ENCODE data around the gene LAPTM4A.
"Not testable (repeated sequence)": the region's sequence is repeated elsewhere in the genome, so short reads cannot be mapped to it uniquely, and the experiment has no call there.

Gene LAPTM4A

GRCh38 chr2:20050646-20051531 lies 539 bp downstream of the LAPTM4A start:
- no peak for DNase-seq (ENCODE audit: low read depth)

GRCh38 chr2:20050104-20050645 lies 1.3 kb downstream of the LAPTM4A start:
- DNase-seq (ENCODE audit: low read depth), result no peak

GRCh38 chr2:20049637-20050036 lies 1.8 kb downstream of the LAPTM4A start:
- DNase-seq (ENCODE audit: low read depth), result no peak

- no peak for DNase-seq (ENCODE audit: low read depth)
These were observed 2.7 kb downstream of the LAPTM4A start for GRCh38 chr2:20048488-20049448.

- not testable (repeated sequence) for DNase-seq (ENCODE audit: low read depth)
These were observed 5.6 kb downstream of the LAPTM4A start for GRCh38 chr2:20045712-20046292.

GRCh38 chr2:20044778-20045177 lies 6.7 kb downstream of the LAPTM4A start:
- DNase-seq (ENCODE audit: low read depth), result no peak

GRCh38 chr2:20042531-20042930 lies 8.9 kb downstream of the LAPTM4A start:
- no peak for DNase-seq (ENCODE audit: low read depth)

- no peak for DNase-seq (ENCODE audit: low read depth)
These were observed 10.8 kb downstream of the LAPTM4A start for GRCh38 chr2:20040489-20041172.

GRCh38 chr2:20037660-20038059 lies 13.8 kb downstream of the LAPTM4A start:
- no peak for DNase-seq (ENCODE audit: low read depth)

GRCh38 chr2:20035955-20036666 lies 15.3 kb downstream of the LAPTM4A start:
- no peak for DNase-seq (ENCODE audit: low read depth)

GRCh38 chr2:20034821-20035220 lies 16.6 kb downstream of the LAPTM4A start:
- no peak for DNase-seq (ENCODE audit: low read depth)

GRCh38 chr2:20034218-20034617 lies 17.2 kb downstream of the LAPTM4A start:
- DNase-seq (ENCODE audit: low read depth), result no peak

- no peak for DNase-seq (ENCODE audit: low read depth)
These were observed 18.1 kb downstream of the LAPTM4A start for GRCh38 chr2:20033322-20033721.

GRCh38 chr2:20030224-20030623 lies 21.2 kb downstream of the LAPTM4A start:
- DNase-seq (ENCODE audit: low read depth), result no peak

- DNase-seq (ENCODE audit: low read depth), result no peak
These were observed 23.6 kb downstream of the LAPTM4A start for GRCh38 chr2:20027705-20028434.

GRCh38 chr2:20027260-20027677 lies 24.2 kb downstream of the LAPTM4A start:
- no peak for DNase-seq (ENCODE audit: low read depth)

GRCh38 chr2:20025065-20025786 lies 26.2 kb downstream of the LAPTM4A start:
- no peak for DNase-seq (ENCODE audit: low read depth)

- no peak for DNase-seq (ENCODE audit: low read depth)
These were observed 27.7 kb downstream of the LAPTM4A start for GRCh38 chr2:20023688-20024087.

- DNase-seq (ENCODE audit: low read depth), result no peak
These were observed 29.9 kb downstream of the LAPTM4A start for GRCh38 chr2:20021405-20022009.
